PC-9 (cell line): ENCODE results near the gene SSTR3.

ENCODE experiments used
- EZH2 ChIP-seq: fragments of 200-600 bp; sonication (generic); IDR thresholded peaks from 2 replicates; pipeline ENCODE4 v1.8.0; 2017; ENCODE audit warnings: antibody characterized with exemption, low read depth
- TF ChIP-seq, protein P1 (sequence below): fragments of 200-600 bp; sonication (generic); conservative IDR thresholded peaks from 2 replicates; pipeline ENCODE4 v1.6.1; 2017; ENCODE audit warnings: mixed run types, antibody characterized with exemption, mild to moderate bottlenecking, moderate library complexity

DNA sequence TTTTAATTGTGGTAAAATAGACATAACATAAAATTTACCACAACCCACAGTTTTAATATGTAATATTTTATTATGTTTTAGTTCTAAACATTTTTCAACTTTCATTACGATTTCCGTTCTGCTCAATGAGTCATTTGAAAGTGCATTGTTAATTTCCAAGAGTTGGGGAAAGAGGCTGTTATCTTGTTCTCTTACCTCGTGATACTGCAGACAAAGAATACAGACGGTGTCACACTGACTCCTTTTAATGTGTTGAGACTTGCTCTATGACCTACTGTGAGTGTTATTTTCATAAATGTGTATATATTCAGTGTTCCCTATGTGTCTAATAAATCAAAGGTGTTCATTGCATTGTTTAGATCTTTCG lies 42.6 kb upstream of the SSTR3 start:
- TF ChIP-seq, protein P1, sequence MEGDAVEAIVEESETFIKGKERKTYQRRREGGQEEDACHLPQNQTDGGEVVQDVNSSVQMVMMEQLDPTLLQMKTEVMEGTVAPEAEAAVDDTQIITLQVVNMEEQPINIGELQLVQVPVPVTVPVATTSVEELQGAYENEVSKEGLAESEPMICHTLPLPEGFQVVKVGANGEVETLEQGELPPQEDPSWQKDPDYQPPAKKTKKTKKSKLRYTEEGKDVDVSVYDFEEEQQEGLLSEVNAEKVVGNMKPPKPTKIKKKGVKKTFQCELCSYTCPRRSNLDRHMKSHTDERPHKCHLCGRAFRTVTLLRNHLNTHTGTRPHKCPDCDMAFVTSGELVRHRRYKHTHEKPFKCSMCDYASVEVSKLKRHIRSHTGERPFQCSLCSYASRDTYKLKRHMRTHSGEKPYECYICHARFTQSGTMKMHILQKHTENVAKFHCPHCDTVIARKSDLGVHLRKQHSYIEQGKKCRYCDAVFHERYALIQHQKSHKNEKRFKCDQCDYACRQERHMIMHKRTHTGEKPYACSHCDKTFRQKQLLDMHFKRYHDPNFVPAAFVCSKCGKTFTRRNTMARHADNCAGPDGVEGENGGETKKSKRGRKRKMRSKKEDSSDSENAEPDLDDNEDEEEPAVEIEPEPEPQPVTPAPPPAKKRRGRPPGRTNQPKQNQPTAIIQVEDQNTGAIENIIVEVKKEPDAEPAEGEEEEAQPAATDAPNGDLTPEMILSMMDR: no peak
- TF ChIP-seq EZH2: no peak
